Loucy (cell line): Measurements from ENCODE around the gene M1AP.

Experiments used
- EZH2phosphoT487 ChIP-seq: fragments of 200-600 bp; IDR thresholded peaks from 2 replicates; pipeline ENCODE4 v1.6.1; 2018; ENCODE audit warnings: antibody characterized with exemption, mild to moderate bottlenecking, moderate library complexity, borderline replicate concordance
- TF ChIP-seq, protein P1 (sequence below): fragments of 200-600 bp; sonication (generic); conservative IDR thresholded peaks from 2 replicates; pipeline ENCODE4 v1.5.1; 2014; ENCODE audit warnings: mild to moderate bottlenecking, antibody characterized with exemption, low read length

GRCh38 chr2:74516650-74517049 is 131.5 kb downstream of the M1AP start:
- TF ChIP-seq, protein P1, sequence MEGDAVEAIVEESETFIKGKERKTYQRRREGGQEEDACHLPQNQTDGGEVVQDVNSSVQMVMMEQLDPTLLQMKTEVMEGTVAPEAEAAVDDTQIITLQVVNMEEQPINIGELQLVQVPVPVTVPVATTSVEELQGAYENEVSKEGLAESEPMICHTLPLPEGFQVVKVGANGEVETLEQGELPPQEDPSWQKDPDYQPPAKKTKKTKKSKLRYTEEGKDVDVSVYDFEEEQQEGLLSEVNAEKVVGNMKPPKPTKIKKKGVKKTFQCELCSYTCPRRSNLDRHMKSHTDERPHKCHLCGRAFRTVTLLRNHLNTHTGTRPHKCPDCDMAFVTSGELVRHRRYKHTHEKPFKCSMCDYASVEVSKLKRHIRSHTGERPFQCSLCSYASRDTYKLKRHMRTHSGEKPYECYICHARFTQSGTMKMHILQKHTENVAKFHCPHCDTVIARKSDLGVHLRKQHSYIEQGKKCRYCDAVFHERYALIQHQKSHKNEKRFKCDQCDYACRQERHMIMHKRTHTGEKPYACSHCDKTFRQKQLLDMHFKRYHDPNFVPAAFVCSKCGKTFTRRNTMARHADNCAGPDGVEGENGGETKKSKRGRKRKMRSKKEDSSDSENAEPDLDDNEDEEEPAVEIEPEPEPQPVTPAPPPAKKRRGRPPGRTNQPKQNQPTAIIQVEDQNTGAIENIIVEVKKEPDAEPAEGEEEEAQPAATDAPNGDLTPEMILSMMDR, result no peak
- no peak for TF ChIP-seq EZH2phosphoT487
